Activated T-helper 9 cell treated with anti-CD3 and anti-CD28 coated beads, Interleukin-2, amount 50 U/mL, for 16 hours (primary cell): ENCODE data around the gene EXOC6B.

Source experiments
- DNase-seq: peaks from one replicate; pipeline ENCODE4 v3.0.0-alpha.2; 2020; ENCODE audit warnings: low read depth

EXOC6B gene

GRCh38 chr2:72132981-72133720, 692.7 kb downstream of the EXOC6B start:
- no peak for DNase-seq

DNA sequence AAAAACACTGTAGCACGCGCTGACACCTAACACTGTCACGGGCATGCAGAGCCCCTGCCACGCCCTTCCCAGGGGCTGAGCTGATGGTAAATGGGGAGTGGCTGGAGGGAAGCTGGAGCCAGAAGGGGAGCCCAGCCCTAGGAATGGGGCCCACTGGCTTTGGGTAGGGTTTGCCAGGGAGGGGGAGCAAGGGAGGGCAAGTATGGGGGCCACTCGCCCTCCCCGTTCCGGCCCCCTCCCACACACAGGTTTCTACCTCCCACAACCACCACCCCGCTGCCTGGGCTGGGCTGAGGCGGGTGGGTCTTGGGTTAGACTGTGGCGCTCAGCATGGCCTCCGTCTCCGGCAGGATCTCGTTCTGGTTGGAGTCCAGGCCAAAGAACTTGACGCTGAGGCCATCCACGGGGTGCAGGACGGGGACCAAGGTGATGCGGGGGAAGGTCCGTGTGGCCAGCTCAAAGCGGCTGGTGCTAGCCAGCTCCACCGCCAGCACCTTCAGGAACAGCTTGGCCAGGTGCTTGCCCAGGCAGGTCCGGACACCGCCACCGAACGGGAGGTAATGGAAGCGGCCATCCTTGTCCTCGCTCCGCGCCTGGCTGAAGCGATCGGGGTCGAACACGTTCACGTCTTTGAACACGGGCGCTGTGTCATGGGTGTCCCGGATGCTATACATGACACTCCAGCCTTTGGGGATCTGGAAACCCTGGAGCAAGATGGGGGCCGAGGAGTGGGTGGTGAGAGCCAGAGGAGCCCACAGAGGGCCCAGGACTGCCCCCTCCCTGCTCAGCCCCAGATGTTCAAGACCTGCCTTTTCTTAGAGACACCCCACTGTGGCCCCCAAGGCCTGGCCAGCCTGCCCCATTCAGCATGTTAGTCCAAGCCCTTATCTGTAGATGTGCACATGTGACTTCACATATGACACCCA, 693.7 kb downstream of the EXOC6B start:
- no peak for DNase-seq

DNA sequence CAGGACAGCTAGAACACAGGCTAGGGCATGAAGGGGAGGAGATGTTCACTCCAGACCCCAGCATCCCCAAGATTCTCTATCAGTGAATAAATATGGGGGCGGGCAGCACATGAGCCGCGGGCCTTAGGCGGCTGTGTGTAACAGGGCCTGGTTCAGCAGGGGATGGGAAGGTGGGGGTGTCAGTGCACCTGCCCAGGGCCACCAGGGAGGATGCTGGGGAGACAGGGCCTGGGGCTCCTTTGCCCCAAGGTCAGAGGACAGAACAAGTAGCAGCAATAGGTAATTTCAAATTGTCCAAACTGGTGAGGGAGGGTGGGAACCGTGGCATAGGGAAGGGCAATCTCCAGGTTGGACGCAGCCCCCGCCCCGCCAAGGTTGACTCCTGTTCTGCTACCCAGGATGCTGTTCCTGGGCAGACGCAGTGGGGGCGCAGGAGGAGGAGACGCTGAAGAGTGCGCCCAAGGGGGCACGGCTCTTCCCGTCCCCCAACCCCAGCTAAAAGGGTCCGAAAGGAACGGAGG, 694.4 kb downstream of the EXOC6B start:
- no peak for DNase-seq

- DNase-seq, result no peak
Observed at GRCh38 chr2:72130659-72131360, 695.0 kb downstream of the EXOC6B start.

DNA sequence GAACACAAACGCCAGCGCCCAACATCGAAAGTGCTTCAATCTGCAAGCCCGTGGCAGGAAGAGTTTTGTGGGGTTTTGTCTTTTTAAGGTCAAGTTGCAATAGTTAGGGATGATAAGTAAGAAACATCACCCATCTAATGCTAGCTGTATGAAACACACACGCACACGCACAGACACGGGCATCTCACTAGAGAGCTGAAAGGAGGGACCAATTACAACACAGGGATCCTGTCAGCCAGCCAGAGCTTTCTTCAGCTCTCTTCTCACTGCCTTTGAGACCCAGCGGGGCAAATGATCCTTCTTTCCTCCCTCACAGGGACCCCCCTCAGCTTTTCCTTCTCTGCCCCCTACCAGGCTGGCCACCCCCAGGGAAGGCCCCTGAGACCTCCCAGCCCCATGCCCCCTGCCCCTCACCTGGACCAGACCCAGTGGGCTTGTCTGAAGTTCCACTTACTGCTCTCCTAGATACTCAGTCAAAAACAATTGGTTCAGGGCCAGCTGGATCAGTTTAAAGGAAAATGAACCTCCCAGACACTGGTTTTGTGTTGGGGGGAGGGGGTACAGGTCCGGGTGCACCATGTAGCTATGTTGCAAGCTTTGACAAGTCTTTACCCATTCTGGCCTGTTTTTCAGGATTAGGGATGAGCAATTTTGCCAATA, 696.0 kb downstream of the EXOC6B start:
- DNase-seq, result no peak

DNA sequence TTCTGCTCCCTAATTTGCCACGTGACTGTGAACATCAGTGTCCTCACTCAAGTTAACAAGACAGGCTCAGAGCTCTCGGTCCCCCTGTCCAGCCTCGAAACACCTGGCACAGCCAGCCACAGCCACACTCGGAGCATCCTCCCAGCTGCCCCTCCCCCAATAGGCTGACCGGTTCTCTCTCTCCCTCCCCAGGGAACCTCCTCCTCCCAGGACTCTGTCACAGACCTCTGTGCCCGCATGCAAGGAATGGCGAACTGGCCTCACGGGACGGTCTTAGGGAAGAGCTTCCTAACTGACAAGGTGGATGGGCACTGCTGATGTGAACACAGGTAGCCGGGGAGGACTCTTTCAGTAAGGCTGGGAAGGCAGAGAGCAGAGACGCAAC, 697.0 kb downstream of the EXOC6B start:
- DNase-seq, result no peak

DNA sequence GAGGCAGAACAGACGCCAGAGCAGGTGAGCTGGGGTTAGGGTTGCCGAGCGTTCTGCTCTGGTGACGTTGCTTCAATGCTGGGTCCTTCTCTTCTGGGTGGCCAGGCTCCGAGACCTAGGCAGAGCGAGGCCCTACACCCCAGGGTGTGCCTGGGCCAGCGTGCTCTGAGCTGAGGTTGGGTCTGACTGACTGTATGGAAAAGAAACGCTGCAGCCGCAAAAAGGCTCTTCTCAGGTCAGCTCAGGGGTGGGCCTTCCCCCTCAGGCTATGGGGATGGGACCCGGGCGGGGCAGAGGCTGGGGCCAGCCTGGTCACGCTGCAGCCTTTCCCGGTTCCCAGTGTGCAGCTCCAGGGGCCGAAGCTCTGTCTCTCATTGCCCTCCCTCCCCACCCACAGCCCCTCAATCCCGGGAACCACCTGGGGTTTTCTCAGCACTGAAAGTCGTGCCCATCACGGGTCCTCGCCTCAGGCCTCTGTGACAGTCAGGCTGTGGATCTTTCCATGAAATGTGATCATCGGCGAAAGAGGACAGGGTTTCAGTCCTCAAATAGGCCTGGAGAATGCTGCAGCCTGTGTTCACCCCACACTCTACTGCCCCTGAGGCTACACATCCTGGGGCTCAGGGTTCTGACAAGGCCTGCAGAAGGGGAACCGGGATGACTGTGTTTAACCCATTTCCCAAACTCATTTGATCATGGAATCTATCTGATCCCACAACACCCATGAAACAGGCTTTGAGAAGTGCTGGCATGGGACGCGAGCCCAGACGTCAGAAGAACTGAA, 697.6 kb downstream of the EXOC6B start:
- DNase-seq, result no peak

DNA sequence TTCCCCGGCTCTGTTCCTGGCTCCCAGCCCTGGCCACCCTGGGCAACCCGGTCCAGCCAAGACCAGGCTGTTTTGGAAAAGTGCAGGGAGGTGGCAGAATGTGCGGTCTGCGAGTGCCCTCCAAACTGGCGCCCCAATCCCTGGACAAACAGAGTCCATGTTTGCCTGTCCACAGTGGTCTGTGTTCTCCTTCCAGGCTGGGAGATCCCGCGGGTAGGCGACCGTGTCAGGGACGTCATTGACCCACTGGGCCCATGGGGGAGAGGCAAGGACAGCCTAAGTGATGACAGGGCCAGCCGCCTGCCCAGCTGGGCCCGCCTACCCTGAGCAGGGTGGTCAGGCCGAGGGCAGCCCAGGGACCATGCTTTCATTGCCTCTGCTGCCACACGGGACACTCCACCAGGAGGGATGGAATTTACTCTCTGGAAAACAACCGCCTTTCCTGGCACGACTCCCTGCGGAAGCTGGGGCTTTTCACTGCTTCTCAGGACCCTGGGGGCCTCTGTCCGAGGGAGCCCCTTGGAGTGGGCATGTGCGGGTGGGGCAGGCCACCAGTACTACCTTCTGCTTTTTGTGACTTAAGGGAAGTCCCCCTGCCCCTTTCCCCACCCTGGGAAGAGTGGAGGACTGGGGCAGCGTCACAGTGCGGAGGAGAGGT, 698.3 kb downstream of the EXOC6B start:
- no peak for DNase-seq

- DNase-seq, result no peak
Observed at GRCh38 chr2:72126186-72127100, 699.4 kb downstream of the EXOC6B start.
